HCT116 (cell line): Measurements from ENCODE around the gene CKS1B. TPM values are rescaled to one million over a fixed set of nuclear protein-coding genes. Genes with fewer than 3 reads are reported as not detected.

Experiments
- ATAC-seq: fragments of 200-7000 bp; cut with Tn5 transposase; 2 replicates; pipeline ENCODE4 v1.9.1; 2020; ENCODE audit warnings: mild to moderate bottlenecking, moderate library complexity
- BruUV-seq: library from RNA; stranded (reverse); fragments of 400-500 nt; replicated peaks from 2 replicates; lab custom pipeline; 2021; lab: Mats Ljungman, UMichigan
- CTCF ChIA-PET: fragments of 300-600 bp; sonication (Branson Sonifier 250); formaldehyde crosslinking; loops from one replicate; lab custom pipeline; 2021; ENCODE audit warnings: antibody characterized with exemption; lab: Charles Lee
- POLR2A ChIA-PET: fragments of 300-600, 350-600 bp; sonication (Branson Sonifier 250); formaldehyde crosslinking; loops from one replicate; lab custom pipeline; 2021; ENCODE audit warnings: antibody characterized with exemption; lab: Charles Lee
- RAD21 ChIA-PET, 2 experiments: fragments of 300-600 bp; sonication (Branson Sonifier 250); formaldehyde crosslinking; loops; one replicate each; lab custom pipeline; 2023; ENCODE audit warnings: low total read pairs in 2 of 2; ENCODE audit not compliant: uncharacterized antibody in 2 of 2, unreplicated experiment in 2 of 2, low non-redundant PET in 1 of 2; lab: Charles Lee
- DNase-seq: peaks from one replicate; pipeline ENCODE4 v3.0.0-alpha.2; 2010; ENCODE audit warnings: low read depth, low spot score
- H2AFZ ChIP-seq: fragments of 200-600 bp; shearing (Covaris generic), sonication (generic); 2 replicates; pipeline ENCODE4 v1.6.1; 2017; ENCODE audit warnings: low read depth, mixed run types, mixed read lengths, antibody characterized with exemption, low read length; ENCODE audit not compliant: poor library complexity, severe bottlenecking
- H3K27ac ChIP-seq: 2 replicates; pipeline ENCODE4 v1.5.1; 2012; ENCODE audit warnings: low read depth, low read length
- H3K27me3 ChIP-seq: fragments of 200-600 bp; sonication (generic); 2 replicates; pipeline ENCODE4 v1.6.1; 2016; ENCODE audit warnings: mixed run types, low read length, mixed read lengths; ENCODE audit not compliant: insufficient read depth
- H3K36me3 ChIP-seq, 2 experiments: fragments of 200-500 bp in 1 of 2; fragments of 200-600 bp in 1 of 2; sonication (Bioruptor generic) in 1 of 2; sonication (generic) in 1 of 2; 2 replicates each; pipeline versions ENCODE4 v1.5.1 to v1.6.1; 2014 to 2016; ENCODE audit warnings: low read length in 2 of 2, inconsistent platforms in 1 of 2, mixed read lengths in 1 of 2, mixed run types in 1 of 2; ENCODE audit not compliant: insufficient read depth in 2 of 2, control insufficient read depth in 1 of 2
- H3K4me1 ChIP-seq, 2 experiments: fragments of 200-600 bp in 1 of 2; sonication (generic) in 1 of 2; 2 replicates each; pipeline versions ENCODE4 v1.5.1 to v1.6.1; 2012 to 2017; ENCODE audit warnings: low read length in 2 of 2, inconsistent platforms in 1 of 2, mild to moderate bottlenecking in 1 of 2, mixed read lengths in 1 of 2, mixed run types in 1 of 2, moderate library complexity in 1 of 2; ENCODE audit not compliant: insufficient read depth in 2 of 2, control insufficient read depth in 1 of 2
- H3K4me2 ChIP-seq: fragments of 200-600 bp; sonication (generic); 2 replicates; pipeline ENCODE4 v1.6.1; 2017; ENCODE audit warnings: mixed run types, low read length, mixed read lengths
- H3K4me3 ChIP-seq, 2 experiments: fragments of 200-600 bp in 1 of 2; sonication (generic) in 1 of 2; replicated peaks in 1 of 2; 2 replicates each; pipeline ENCODE4 v1.5.1; 2011 to 2016; ENCODE audit warnings: low read length in 2 of 2, control low read depth in 1 of 2, low read depth in 1 of 2, mild to moderate bottlenecking in 1 of 2, mixed read lengths in 1 of 2, mixed run types in 1 of 2
- H3K79me2 ChIP-seq: fragments of 200-600 bp; sonication (generic); 2 replicates; pipeline ENCODE4 v1.6.1; 2017; ENCODE audit warnings: mild to moderate bottlenecking, mixed run types, low read length, moderate library complexity, mixed read lengths; ENCODE audit not compliant: insufficient read depth
- H3K9ac ChIP-seq: fragments of 200-600 bp; sonication (generic); 2 replicates; pipeline ENCODE4 v1.6.1; 2016; ENCODE audit warnings: low read length, mixed read lengths
- H3K9me2 ChIP-seq: fragments of 200-600 bp; sonication (generic), shearing (Covaris generic); 2 replicates; pipeline ENCODE4 v1.6.1; 2017; ENCODE audit warnings: mixed run types, mild to moderate bottlenecking, moderate library complexity; ENCODE audit not compliant: insufficient read depth
- H3K9me3 ChIP-seq, 2 experiments: fragments of 200-500 bp in 1 of 2; fragments of 200-600 bp in 1 of 2; sonication (Bioruptor generic) in 1 of 2; sonication (generic) in 1 of 2; 2 replicates each; pipeline ENCODE4 v1.6.1; 2014 to 2017; ENCODE audit warnings: low read length in 2 of 2, mixed read lengths in 2 of 2, inconsistent platforms in 1 of 2, low read depth in 1 of 2, mild to moderate bottlenecking in 1 of 2, mixed run types in 1 of 2, moderate library complexity in 1 of 2; ENCODE audit not compliant: control insufficient read depth in 1 of 2, insufficient read depth in 1 of 2
- H4K20me1 ChIP-seq: fragments of 200-600 bp; sonication (generic), shearing (Covaris generic); 2 replicates; pipeline ENCODE4 v1.6.1; 2017; ENCODE audit warnings: mixed run types, mild to moderate bottlenecking, moderate library complexity; ENCODE audit not compliant: insufficient read depth
- CBX3 ChIP-seq: IDR thresholded peaks from 2 replicates; pipeline ENCODE4 v1.6.1; 2012; ENCODE audit warnings: low read depth
- CTCF ChIP-seq, 3 experiments: fragments of 200-600 bp in 1 of 3; sonication (generic) in 1 of 3; IDR thresholded peaks in 2 of 3; conservative IDR thresholded peaks in 1 of 3; 2 replicates each; pipeline ENCODE4 v1.5.1; 2012 to 2017; ENCODE audit warnings: low read depth in 2 of 3, low read length in 2 of 3, antibody characterized with exemption in 1 of 3, borderline replicate concordance in 1 of 3, control low read depth in 1 of 3, mild to moderate bottlenecking in 1 of 3, mixed read lengths in 1 of 3, mixed run types in 1 of 3, moderate library complexity in 1 of 3; ENCODE audit not compliant: insufficient read depth in 1 of 3
- ELF1 ChIP-seq: IDR thresholded peaks from 2 replicates; pipeline ENCODE4 v1.6.1; 2012; ENCODE audit warnings: low read depth, borderline replicate concordance
- EZH2 ChIP-seq: fragments of 200-600 bp; sonication (generic); IDR thresholded peaks from 2 replicates; pipeline ENCODE4 v1.6.1; 2017; ENCODE audit warnings: antibody characterized with exemption, mixed run types
- EZH2phosphoT487 ChIP-seq: fragments of 200-600 bp; IDR thresholded peaks from 2 replicates; pipeline ENCODE4 v1.6.1; 2018; ENCODE audit warnings: antibody characterized with exemption, borderline replicate concordance
- FOSL1 ChIP-seq: IDR thresholded peaks from 2 replicates; pipeline ENCODE4 v1.6.1; 2012; ENCODE audit warnings: low read depth
- JUND ChIP-seq: IDR thresholded peaks from 2 replicates; pipeline ENCODE4 v1.6.1; 2012
- POLR2A ChIP-seq: IDR thresholded peaks from 2 replicates; pipeline ENCODE4 v1.7.0; 2011; ENCODE audit warnings: borderline replicate concordance; ENCODE audit not compliant: insufficient read depth, insufficient read length; ENCODE audit errors: extremely low read depth
- POLR2AphosphoS5 ChIP-seq: IDR thresholded peaks from 2 replicates; pipeline ENCODE4 v1.6.1; 2011; ENCODE audit warnings: mild to moderate bottlenecking, low read depth, low read length, moderate library complexity
- RAD21 ChIP-seq: IDR thresholded peaks from 2 replicates; pipeline ENCODE4 v1.6.1; 2012; ENCODE audit warnings: low read depth, mild to moderate bottlenecking
- REST ChIP-seq: IDR thresholded peaks from 2 replicates; pipeline ENCODE4 v1.6.1; 2012; ENCODE audit warnings: low read depth
- SP1 ChIP-seq: IDR thresholded peaks from 2 replicates; pipeline ENCODE4 v1.6.1; 2012; ENCODE audit warnings: low read depth
- SRF ChIP-seq: IDR thresholded peaks from 2 replicates; pipeline ENCODE4 v1.6.1; 2012; ENCODE audit warnings: low read depth
- TCF7L2 ChIP-seq: IDR thresholded peaks from 2 replicates; pipeline ENCODE4 v1.7.0; 2011; ENCODE audit warnings: borderline replicate concordance, inconsistent platforms; ENCODE audit not compliant: insufficient read depth, insufficient read length; ENCODE audit errors: extremely low read depth
- YY1 ChIP-seq: IDR thresholded peaks from 2 replicates; pipeline ENCODE4 v1.6.1; 2011; ENCODE audit warnings: low read length, low read depth, moderate library complexity, mild to moderate bottlenecking; ENCODE audit not compliant: insufficient replicate concordance; ENCODE audit errors: extremely low read depth
- ZBTB33 ChIP-seq: IDR thresholded peaks from 2 replicates; pipeline ENCODE4 v1.6.1; 2011; ENCODE audit warnings: mild to moderate bottlenecking, low read length, moderate library complexity; ENCODE audit not compliant: insufficient replicate concordance; ENCODE audit errors: extremely low read depth
- ZFX ChIP-seq: fragments of 450-650 bp; IDR thresholded peaks from 2 replicates; pipeline ENCODE4 v1.6.1; 2017
- ZNF274 ChIP-seq: fragments of 200-500 bp; sonication (Bioruptor generic); IDR thresholded peaks from 2 replicates; pipeline ENCODE4 v1.6.1; 2014; ENCODE audit warnings: mild to moderate bottlenecking, low read depth, low read length, inconsistent platforms
- intact Hi-C: fragments of 100-400 bp; cut with micrococcal nuclease; formaldehyde crosslinking; loops from 2 replicates; pipeline ENCODE4 v1.10.0; 2022
- total RNA-seq: library from RNA; stranded (reverse); gene quantifications from one replicate; pipeline ENCODE4 v1.2.1, GENCODE V29; 2021; ENCODE audit not compliant: unreplicated experiment

CKS1B gene
- total RNA-seq, 1 experiment from 2014 or later = 229 TPM

GRCh38 chr1:154941333-154942013 is 33.0 kb upstream of the CKS1B start:
- ChIA-PET POLR2A (no interaction called here), RAD21 (no interaction called here), CTCF (interaction anchor here (1.1 kb wide), 1 partner anchor 382 kb away, joined by 3 read pairs; no protein-coding TSS in a partner anchor)
- no peak for ATAC-seq
- no peaks in the 10 kb centered on the region for H3K9me2 ChIP-seq
- H3K79me2 ChIP-seq = no peaks in the 10 kb centered on the region
- H3K4me3 ChIP-seq = no peak overlapping the region
- H3K27ac ChIP-seq = no peak overlapping the region
- H3K4me1 ChIP-seq = peaks cover 10 to 34% of the 10 kb centered on the region in 2 experiments
- no peak overlapping the region for H3K4me2 ChIP-seq
- H3K9me3 ChIP-seq = no peaks in the 10 kb centered on the region
- no peak overlapping the region for H3K9ac ChIP-seq
- H4K20me1 ChIP-seq = no peaks in the 10 kb centered on the region
- no peaks in the 10 kb centered on the region for H3K36me3 ChIP-seq
- no peak for TF ChIP-seq YY1
- TF ChIP-seq POLR2AphosphoS5 = no peak
- no peak for TF ChIP-seq SRF
- no peak for TF ChIP-seq EZH2phosphoT487
- no peak for TF ChIP-seq EZH2
- no peak for TF ChIP-seq CTCF (IDR thresholded peaks at IDR 0.05 in 2 of 3, conservative IDR thresholded peaks at IDR 0.05 in 1 of 3; ENCODE audit: borderline replicate concordance in 1 of 3, insufficient read depth in 1 of 3, low read depth in 2 of 3, low read length in 2 of 3)
- no peak for TF ChIP-seq POLR2A
- no peak for TF ChIP-seq ZFX
- TF ChIP-seq REST = no peak
- TF ChIP-seq TCF7L2 = no peak
- TF ChIP-seq SP1 = no peak
- TF ChIP-seq JUND = no peak
- no peak for TF ChIP-seq RAD21
- no peak for TF ChIP-seq ELF1
- no peak for TF ChIP-seq FOSL1
- no peak for TF ChIP-seq CBX3
- TF ChIP-seq ZBTB33 = no peak
- no peak for TF ChIP-seq ZNF274
- BruUV-seq = no TSS peak
- DNase-seq = no peak
- intact Hi-C loops = no loop called here
- H2AFZ ChIP-seq = no peak overlapping the region
- H3K27me3 ChIP-seq = no peaks in the 10 kb centered on the region
